AG09319 (cell line): ENCODE results near the gene PDSS1.

Source experiments
- DNase-seq: peaks from one replicate; pipeline ENCODE4 v3.0.0-alpha.2; 2010; ENCODE audit warnings: low read depth; ENCODE audit errors: extremely low read depth
- CTCF ChIP-seq: IDR thresholded peaks from 2 replicates; pipeline ENCODE4 v1.5.1; 2011; ENCODE audit warnings: low read depth, mild to moderate bottlenecking, inconsistent platforms, low read length, moderate library complexity

PDSS1 gene

GRCh38 chr10:26743091-26743490, 45.6 kb downstream of the PDSS1 start:
- no peak for DNase-seq
- no peak for TF ChIP-seq CTCF

GRCh38 chr10:26743841-26744240, 46.3 kb downstream of the PDSS1 start:
- DNase-seq, result no peak
- no peak for TF ChIP-seq CTCF

GRCh38 chr10:26746061-26746460, 48.6 kb downstream of the PDSS1 start:
- TF ChIP-seq CTCF, result no peak
- DNase-seq, result no peak

- DNase-seq, result no peak
- no peak for TF ChIP-seq CTCF
Measured at GRCh38 chr10:26755443-26755903, 58.0 kb downstream of the PDSS1 start.

- DNase-seq, result no peak
- TF ChIP-seq CTCF, result no peak
Measured at GRCh38 chr10:26759008-26759407, 61.5 kb downstream of the PDSS1 start.

- DNase-seq, result no peak
- TF ChIP-seq CTCF, result no peak
Measured at GRCh38 chr10:26765549-26765948, 68.0 kb downstream of the PDSS1 start.

GRCh38 chr10:26770069-26770468, 72.6 kb downstream of the PDSS1 start:
- TF ChIP-seq CTCF, result no peak
- no peak for DNase-seq
